Chondrocyte (in vitro differentiated cells): ENCODE results near the gene SLITRK2. TPM values are rescaled to one million over a fixed set of nuclear protein-coding genes. Genes with fewer than 3 reads are reported as not detected.

Source experiments
- DNase-seq: peaks from one replicate; pipeline ENCODE4 v3.0.0; 2021; ENCODE audit warnings: mixed read lengths, low spot score
- H3K27ac Mint-ChIP-seq: one replicate; pipeline ENCODE4 v1.8.0; 2021; ENCODE audit warnings: mild to moderate bottlenecking, moderate library complexity, mixed read lengths; ENCODE audit not compliant: unreplicated experiment
- H3K27me3 Mint-ChIP-seq: 2 replicates; pipeline ENCODE4 v1.8.0; 2021; ENCODE audit warnings: low read depth, mixed read lengths
- H3K36me3 Mint-ChIP-seq: 2 replicates; pipeline ENCODE4 v1.8.0; 2021; ENCODE audit warnings: low read depth, mixed read lengths
- H3K4me1 Mint-ChIP-seq: 2 replicates; pipeline ENCODE4 v1.8.0; 2021; ENCODE audit warnings: low read depth, mild to moderate bottlenecking, mixed read lengths
- H3K4me3 Mint-ChIP-seq: one replicate; pipeline ENCODE4 v1.8.0; 2021; ENCODE audit warnings: mild to moderate bottlenecking, moderate library complexity, mixed read lengths; ENCODE audit not compliant: unreplicated experiment
- H3K9me3 Mint-ChIP-seq: 2 replicates; pipeline ENCODE4 v1.8.0; 2021; ENCODE audit warnings: low read depth, mixed read lengths
- total RNA-seq: library from RNA; stranded (reverse); gene quantifications from 3 replicates; pipeline ENCODE4 v1.2.1, GENCODE V29; 2021
- TF ChIP-seq, protein P1 (sequence below): fragments of 200-600 bp; sonication (generic); IDR thresholded peaks from 2 replicates; pipeline ENCODE4 v1.5.0; 2021; ENCODE audit warnings: antibody characterized with exemption, mild to moderate bottlenecking, moderate library complexity

SLITRK2 gene
- total RNA-seq, 1 donor from 2014 or later, result not detected

- Mint-ChIP-seq H3K27ac (no peak overlapping the region), H3K36me3 (no peaks in the 10 kb centered on the region), H3K27me3 (no peaks in the 10 kb centered on the region), H3K4me3 (no peak overlapping the region), H3K9me3 (peaks cover 23% of the 10 kb centered on the region), H3K4me1 (no peaks in the 10 kb centered on the region)
- TF ChIP-seq, protein P1, sequence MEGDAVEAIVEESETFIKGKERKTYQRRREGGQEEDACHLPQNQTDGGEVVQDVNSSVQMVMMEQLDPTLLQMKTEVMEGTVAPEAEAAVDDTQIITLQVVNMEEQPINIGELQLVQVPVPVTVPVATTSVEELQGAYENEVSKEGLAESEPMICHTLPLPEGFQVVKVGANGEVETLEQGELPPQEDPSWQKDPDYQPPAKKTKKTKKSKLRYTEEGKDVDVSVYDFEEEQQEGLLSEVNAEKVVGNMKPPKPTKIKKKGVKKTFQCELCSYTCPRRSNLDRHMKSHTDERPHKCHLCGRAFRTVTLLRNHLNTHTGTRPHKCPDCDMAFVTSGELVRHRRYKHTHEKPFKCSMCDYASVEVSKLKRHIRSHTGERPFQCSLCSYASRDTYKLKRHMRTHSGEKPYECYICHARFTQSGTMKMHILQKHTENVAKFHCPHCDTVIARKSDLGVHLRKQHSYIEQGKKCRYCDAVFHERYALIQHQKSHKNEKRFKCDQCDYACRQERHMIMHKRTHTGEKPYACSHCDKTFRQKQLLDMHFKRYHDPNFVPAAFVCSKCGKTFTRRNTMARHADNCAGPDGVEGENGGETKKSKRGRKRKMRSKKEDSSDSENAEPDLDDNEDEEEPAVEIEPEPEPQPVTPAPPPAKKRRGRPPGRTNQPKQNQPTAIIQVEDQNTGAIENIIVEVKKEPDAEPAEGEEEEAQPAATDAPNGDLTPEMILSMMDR, result no peak
- DNase-seq, result no peak
Measured at GRCh38 chrX:145853181-145853580, 35.6 kb downstream of the SLITRK2 start.

DNA sequence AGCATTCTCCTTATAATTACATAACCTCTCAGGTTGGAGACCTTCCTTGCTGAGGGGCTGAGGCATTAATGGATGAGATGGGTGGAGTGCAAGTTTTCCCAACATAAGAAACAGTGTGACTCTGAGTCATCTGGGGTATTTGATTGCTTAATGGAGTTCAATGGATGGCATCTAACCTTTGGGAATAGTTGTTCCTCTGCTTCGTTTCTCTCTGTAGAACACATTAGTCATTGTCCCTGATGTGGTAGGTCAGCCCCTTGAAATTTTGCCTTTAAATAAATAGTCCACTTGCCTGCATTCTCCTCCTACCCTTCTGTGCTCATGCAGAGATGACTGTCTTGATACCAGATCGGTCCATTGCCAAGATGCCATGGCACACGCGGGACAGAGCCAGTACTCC is 38.6 kb downstream of the SLITRK2 start:
- Mint-ChIP-seq H3K36me3 (no peaks in the 10 kb centered on the region), H3K4me3 (no peak overlapping the region), H3K9me3 (peaks cover 20% of the 10 kb centered on the region), H3K27ac (no peak overlapping the region), H3K4me1 (no peaks in the 10 kb centered on the region), H3K27me3 (no peaks in the 10 kb centered on the region)
- DNase-seq, result no peak
- TF ChIP-seq, protein P1, result no peak

GRCh38 chrX:145861818-145862217 is 44.2 kb downstream of the SLITRK2 start:
- H3K4me3 Mint-ChIP-seq, result no peak overlapping the region
- DNase-seq, result no peak
- peaks cover 47% of the 10 kb centered on the region for H3K9me3 Mint-ChIP-seq
- H3K27me3 Mint-ChIP-seq, result no peaks in the 10 kb centered on the region
- no peak overlapping the region for H3K27ac Mint-ChIP-seq
- TF ChIP-seq, protein P1, result no peak
- no peaks in the 10 kb centered on the region for H3K4me1 Mint-ChIP-seq
- H3K36me3 Mint-ChIP-seq, result no peaks in the 10 kb centered on the region

- H3K9me3 Mint-ChIP-seq, result peaks cover 58% of the 10 kb centered on the region
- no peak overlapping the region for H3K4me3 Mint-ChIP-seq
- TF ChIP-seq, protein P1, result no peak
- no peaks in the 10 kb centered on the region for H3K27me3 Mint-ChIP-seq
- no peaks in the 10 kb centered on the region for H3K36me3 Mint-ChIP-seq
- H3K4me1 Mint-ChIP-seq, result no peaks in the 10 kb centered on the region
- DNase-seq, result no peak
- no peak overlapping the region for H3K27ac Mint-ChIP-seq
Measured at GRCh38 chrX:145865082-145865481, 47.5 kb downstream of the SLITRK2 start.
